ENCODE results near the gene TTC23.
"Not testable (repeated sequence)": the region's sequence is repeated elsewhere in the genome, so short reads cannot be mapped to it uniquely, and the experiment has no call there.

Gene TTC23

GRCh38 chr15:99197856-99198255 lies 51.5 kb downstream of the TTC23 start:
- no peak overlapping the region for H2BK12ac ChIP-seq (ENCODE audit: low read length in 2 of 2)
- DNase-seq = peak; percentile 19
- H4K91ac ChIP-seq (ENCODE audit: low read length) = no peak overlapping the region
- H3K79me1 ChIP-seq (replicated peaks; ENCODE audit: low read length, poor library complexity, severe bottlenecking) = peaks cover 4% of the 10 kb centered on the region
- H3K14ac ChIP-seq (ENCODE audit: low read length in 2 of 2) = no peak overlapping the region
- H3K4me2 ChIP-seq (ENCODE audit: low read length, poor library complexity, severe bottlenecking) = no peak overlapping the region
- H3K4me3 ChIP-seq (ENCODE audit: insufficient read depth in 1 of 2, low read depth in 1 of 2, low read length in 2 of 2) = no peak overlapping the region
- H3K36me3 ChIP-seq (ENCODE audit: control insufficient read depth in 1 of 2, insufficient read depth in 2 of 2, low read depth in 1 of 2, low read length in 2 of 2) = peaks cover 4 to 40% of the 10 kb centered on the region in 2 experiments
- no peaks in the 10 kb centered on the region for H3K4me1 ChIP-seq (ENCODE audit: control insufficient read depth, insufficient read depth, low read depth, low read length)
- no peak overlapping the region for H2BK15ac ChIP-seq (ENCODE audit: low read depth, poor library complexity, severe bottlenecking)
- no peak overlapping the region for H3K27ac ChIP-seq (ENCODE audit: low read length, poor library complexity, severe bottlenecking)
- H3K23ac ChIP-seq (ENCODE audit: low read length in 2 of 2) = no peak overlapping the region
- no peak overlapping the region for H3K18ac ChIP-seq (ENCODE audit: low read depth in 1 of 2, low read length in 2 of 2)
- no peak overlapping the region for H2AK5ac ChIP-seq (ENCODE audit: low read length, severe bottlenecking)
- H4K8ac ChIP-seq (ENCODE audit: low read length) = no peak overlapping the region
- H2BK120ac ChIP-seq (ENCODE audit: low read depth, low read length) = no peak overlapping the region
- 97% methylated on average over 2 of the region's 3 CpGs for WGBS
- H2AFZ ChIP-seq (ENCODE audit: low read depth, low read length) = no peak overlapping the region
- H3K27me3 ChIP-seq (ENCODE audit: control insufficient read depth in 1 of 2, insufficient read depth in 1 of 2, low read length in 2 of 2) = no peaks in the 10 kb centered on the region
- no peak overlapping the region for H3K4ac ChIP-seq (ENCODE audit: low read depth in 1 of 2, low read length in 2 of 2)
- H3K9me3 ChIP-seq (ENCODE audit: control insufficient read depth, low read length) = no peaks in the 10 kb centered on the region
- no peak overlapping the region for H2BK5ac ChIP-seq (ENCODE audit: low read depth, low read length, poor library complexity, severe bottlenecking)
- no peak overlapping the region for H3K9ac ChIP-seq (ENCODE audit: low read length)

- WGBS = 94% methylated on average over 1 of the region's 1 CpG
- H2BK120ac ChIP-seq (ENCODE audit: low read depth, low read length); H2AFZ ChIP-seq (ENCODE audit: low read depth, low read length); H3K23ac ChIP-seq (ENCODE audit: low read length in 2 of 2); H3K14ac ChIP-seq (ENCODE audit: low read length in 2 of 2); H3K4me2 ChIP-seq (ENCODE audit: low read length, poor library complexity, severe bottlenecking); H2BK15ac ChIP-seq (ENCODE audit: low read depth, poor library complexity, severe bottlenecking); H2AK5ac ChIP-seq (ENCODE audit: low read length, severe bottlenecking); H4K8ac ChIP-seq (ENCODE audit: low read length); H3K79me1 ChIP-seq (replicated peaks; ENCODE audit: low read length, poor library complexity, severe bottlenecking); H3K9ac ChIP-seq (ENCODE audit: low read length); H2BK12ac ChIP-seq (ENCODE audit: low read length in 2 of 2); H2BK5ac ChIP-seq (ENCODE audit: low read depth, low read length, poor library complexity, severe bottlenecking); H3K4ac ChIP-seq (ENCODE audit: low read depth in 1 of 2, low read length in 2 of 2); H3K27me3 ChIP-seq (ENCODE audit: control insufficient read depth in 1 of 2, insufficient read depth in 1 of 2, low read length in 2 of 2); H3K9me3 ChIP-seq (ENCODE audit: control insufficient read depth, low read length); H3K18ac ChIP-seq (ENCODE audit: low read depth in 1 of 2, low read length in 2 of 2); H3K4me3 ChIP-seq (ENCODE audit: insufficient read depth in 1 of 2, low read depth in 1 of 2, low read length in 2 of 2); H4K91ac ChIP-seq (ENCODE audit: low read length); DNase-seq; H3K27ac ChIP-seq (ENCODE audit: low read length, poor library complexity, severe bottlenecking); H3K4me1 ChIP-seq (ENCODE audit: control insufficient read depth, insufficient read depth, low read depth, low read length): not testable (repeated sequence)
- H3K36me3 ChIP-seq (ENCODE audit: control insufficient read depth in 1 of 2, insufficient read depth in 2 of 2, low read depth in 1 of 2, low read length in 2 of 2) = peaks cover 14 to 36% of the 10 kb centered on the region in 2 experiments
These were observed 57.2 kb downstream of the TTC23 start for GRCh38 chr15:99192181-99192580.

GRCh38 chr15:99187936-99188335 lies 61.4 kb downstream of the TTC23 start:
- Histone ChIP-seq H3K18ac (ENCODE audit: low read depth in 1 of 2, low read length in 2 of 2) (no peak overlapping the region), H3K36me3 (ENCODE audit: control insufficient read depth in 1 of 2, insufficient read depth in 2 of 2, low read depth in 1 of 2, low read length in 2 of 2) (peaks cover 22 to 30% of the 10 kb centered on the region in 2 experiments), H4K8ac (ENCODE audit: low read length) (no peak overlapping the region), H3K27me3 (ENCODE audit: control insufficient read depth in 1 of 2, insufficient read depth in 1 of 2, low read length in 2 of 2) (no peaks in the 10 kb centered on the region), H3K4me3 (ENCODE audit: insufficient read depth in 1 of 2, low read depth in 1 of 2, low read length in 2 of 2) (no peak overlapping the region), H3K9me3 (ENCODE audit: control insufficient read depth, low read length) (no peaks in the 10 kb centered on the region), H2BK120ac (ENCODE audit: low read depth, low read length) (no peak overlapping the region), H3K27ac (ENCODE audit: low read length, poor library complexity, severe bottlenecking) (no peak overlapping the region), H2BK5ac (ENCODE audit: low read depth, low read length, poor library complexity, severe bottlenecking) (no peak overlapping the region), H2BK15ac (ENCODE audit: low read depth, poor library complexity, severe bottlenecking) (no peak overlapping the region), H3K4ac (ENCODE audit: low read depth in 1 of 2, low read length in 2 of 2) (no peak overlapping the region), H3K4me2 (ENCODE audit: low read length, poor library complexity, severe bottlenecking) (no peak overlapping the region), H3K79me1 (replicated peaks; ENCODE audit: low read length, poor library complexity, severe bottlenecking) (no peaks in the 10 kb centered on the region), H3K23ac (ENCODE audit: low read length in 2 of 2) (no peak overlapping the region), H2BK12ac (ENCODE audit: low read length in 2 of 2) (no peak overlapping the region), H2AK5ac (ENCODE audit: low read length, severe bottlenecking) (no peak overlapping the region), H3K9ac (ENCODE audit: low read length) (no peak overlapping the region), H3K14ac (ENCODE audit: low read length in 2 of 2) (no peak overlapping the region), H4K91ac (ENCODE audit: low read length) (no peak overlapping the region), H3K4me1 (ENCODE audit: control insufficient read depth, insufficient read depth, low read depth, low read length) (no peaks in the 10 kb centered on the region), H2AFZ (ENCODE audit: low read depth, low read length) (no peak overlapping the region)
- DNase-seq = no peak

GRCh38 chr15:99185414-99186130 lies 63.8 kb downstream of the TTC23 start:
- H3K23ac ChIP-seq (ENCODE audit: low read length in 2 of 2) = no peak overlapping the region
- no peak overlapping the region for H3K27ac ChIP-seq (ENCODE audit: low read length, poor library complexity, severe bottlenecking)
- no peak overlapping the region for H3K4me3 ChIP-seq (ENCODE audit: insufficient read depth in 1 of 2, low read depth in 1 of 2, low read length in 2 of 2)
- no peak overlapping the region for H4K8ac ChIP-seq (ENCODE audit: low read length)
- H2AK5ac ChIP-seq (ENCODE audit: low read length, severe bottlenecking) = no peak overlapping the region
- DNase-seq = no peak
- 85% methylated on average over 4 of the region's 4 CpGs for WGBS
- H3K18ac ChIP-seq (ENCODE audit: low read depth in 1 of 2, low read length in 2 of 2) = no peak overlapping the region
- no peaks in the 10 kb centered on the region for H3K79me1 ChIP-seq (replicated peaks; ENCODE audit: low read length, poor library complexity, severe bottlenecking)
- no peak overlapping the region for H2BK15ac ChIP-seq (ENCODE audit: low read depth, poor library complexity, severe bottlenecking)
- H2BK5ac ChIP-seq (ENCODE audit: low read depth, low read length, poor library complexity, severe bottlenecking) = no peak overlapping the region
- H2AFZ ChIP-seq (ENCODE audit: low read depth, low read length) = no peak overlapping the region
- no peak overlapping the region for H2BK120ac ChIP-seq (ENCODE audit: low read depth, low read length)
- H3K9ac ChIP-seq (ENCODE audit: low read length) = no peak overlapping the region
- no peak overlapping the region for H3K14ac ChIP-seq (ENCODE audit: low read length in 2 of 2)
- H3K4me2 ChIP-seq (ENCODE audit: low read length, poor library complexity, severe bottlenecking) = no peak overlapping the region
- no peaks in the 10 kb centered on the region for H3K9me3 ChIP-seq (ENCODE audit: control insufficient read depth, low read length)
- peaks cover 7 to 15% of the 10 kb centered on the region in 2 experiments for H3K36me3 ChIP-seq (ENCODE audit: control insufficient read depth in 1 of 2, insufficient read depth in 2 of 2, low read depth in 1 of 2, low read length in 2 of 2)
- peaks cover 2% of the 10 kb centered on the region for H3K4me1 ChIP-seq (ENCODE audit: control insufficient read depth, insufficient read depth, low read depth, low read length)
- no peak overlapping the region for H4K91ac ChIP-seq (ENCODE audit: low read length)
- H3K4ac ChIP-seq (ENCODE audit: low read depth in 1 of 2, low read length in 2 of 2) = no peak overlapping the region
- no peak overlapping the region for H2BK12ac ChIP-seq (ENCODE audit: low read length in 2 of 2)
- no peaks in the 10 kb centered on the region for H3K27me3 ChIP-seq (ENCODE audit: control insufficient read depth in 1 of 2, insufficient read depth in 1 of 2, low read length in 2 of 2)
